UCSD-AML1 (cell line): Measurements from ENCODE around the gene MAP4K1.
"Not testable (repeated sequence)": the region's sequence is repeated elsewhere in the genome, so short reads cannot be mapped to it uniquely, and the experiment has no call there.

ENCODE experiments used
- DNase-seq: peaks from one replicate; lab custom pipeline; 2025; ENCODE audit not compliant: unreplicated experiment; lab: John Stamatoyannopoulos, UW

The MAP4K1 gene

DNA sequence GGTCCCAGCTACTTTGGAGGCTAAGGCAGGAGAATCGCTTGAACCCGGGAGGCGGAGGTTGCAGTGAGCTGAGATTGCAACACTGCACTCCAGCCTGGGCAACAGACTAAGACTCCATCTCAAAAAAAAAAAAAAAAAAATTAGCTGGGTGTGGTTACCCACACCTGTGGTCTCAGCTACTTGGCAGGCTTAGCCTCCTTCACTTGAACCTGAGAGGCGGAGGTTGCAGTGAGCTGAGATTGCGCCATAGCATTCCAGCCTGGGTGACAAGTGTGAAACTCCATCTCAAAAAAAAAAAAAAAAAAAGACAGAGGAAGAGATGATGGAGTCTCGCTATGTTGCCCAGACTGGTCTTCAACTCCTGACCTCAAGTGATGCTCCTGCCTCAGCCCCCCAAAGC is 38.4 kb downstream of the MAP4K1 start:
- DNase-seq: not testable (repeated sequence)

DNA sequence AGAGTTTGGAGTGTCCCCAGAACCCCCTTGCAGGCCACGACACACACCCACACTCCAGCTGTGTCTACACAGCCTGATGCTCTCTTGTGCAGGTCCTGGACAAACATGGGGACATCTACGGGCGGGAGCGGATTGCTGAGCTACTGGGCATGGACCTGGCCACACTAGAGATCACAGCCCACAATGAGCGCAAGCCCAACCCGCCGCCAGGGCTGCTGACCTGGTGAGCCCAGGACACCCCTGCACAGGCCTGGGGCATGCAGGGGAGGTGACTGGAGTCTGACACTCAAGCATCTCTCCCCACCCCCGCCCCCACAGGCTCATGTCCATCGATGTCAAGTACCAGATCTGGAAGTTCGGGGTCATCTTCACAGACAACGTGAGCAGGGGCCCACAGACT is 39.9 kb downstream of the MAP4K1 start:
- no peak for DNase-seq

DNA sequence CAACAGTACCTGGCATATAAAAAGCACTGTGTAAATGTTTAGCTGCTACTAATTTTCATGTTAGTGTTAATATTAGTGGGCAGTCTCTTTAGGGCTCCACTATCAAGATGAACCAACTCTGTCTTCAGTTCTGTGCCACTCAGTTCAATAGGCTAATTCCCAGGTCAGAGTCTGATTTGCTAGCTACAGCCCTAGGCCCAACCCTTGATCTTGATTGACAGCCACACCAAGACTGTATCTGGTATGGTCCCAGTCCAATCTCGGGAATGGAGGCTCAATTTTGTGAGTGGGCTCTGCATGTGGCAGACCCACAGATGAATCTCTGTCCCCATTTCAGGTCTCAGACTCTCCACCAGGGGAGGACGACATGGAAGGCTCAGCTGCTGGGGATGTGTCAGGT is 46.1 kb downstream of the MAP4K1 start:
- DNase-seq: no peak

DNA sequence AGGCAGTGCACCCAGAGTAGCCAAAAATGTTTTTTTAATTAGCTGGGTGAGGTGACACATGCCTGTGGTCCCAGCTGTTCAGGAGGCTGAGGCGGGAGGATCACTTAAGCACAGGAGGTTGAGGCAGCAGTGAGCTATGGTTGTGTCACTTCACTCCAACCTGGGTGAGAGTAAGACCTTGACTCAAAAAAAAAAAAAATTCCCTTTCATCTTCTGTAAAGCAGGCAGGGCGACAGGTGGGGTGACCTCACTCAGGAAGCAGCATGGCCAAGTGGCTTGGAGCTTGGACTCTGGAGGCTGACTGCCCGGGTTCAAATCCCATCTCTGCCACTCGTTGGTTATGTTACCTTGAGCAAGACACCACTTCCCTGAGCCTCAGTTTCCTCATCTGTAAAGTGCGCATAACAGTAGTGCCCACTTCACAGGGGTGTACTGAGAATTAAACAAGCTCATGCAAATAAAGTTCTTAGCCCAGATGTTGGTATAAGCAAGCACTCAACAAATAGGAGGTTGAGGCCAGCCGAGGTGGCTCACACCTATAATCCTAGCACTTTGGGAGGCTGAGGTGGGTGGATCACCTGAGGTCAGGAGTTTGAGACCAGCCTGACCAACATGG is 48.3 kb downstream of the MAP4K1 start:
- no peak for DNase-seq

DNA sequence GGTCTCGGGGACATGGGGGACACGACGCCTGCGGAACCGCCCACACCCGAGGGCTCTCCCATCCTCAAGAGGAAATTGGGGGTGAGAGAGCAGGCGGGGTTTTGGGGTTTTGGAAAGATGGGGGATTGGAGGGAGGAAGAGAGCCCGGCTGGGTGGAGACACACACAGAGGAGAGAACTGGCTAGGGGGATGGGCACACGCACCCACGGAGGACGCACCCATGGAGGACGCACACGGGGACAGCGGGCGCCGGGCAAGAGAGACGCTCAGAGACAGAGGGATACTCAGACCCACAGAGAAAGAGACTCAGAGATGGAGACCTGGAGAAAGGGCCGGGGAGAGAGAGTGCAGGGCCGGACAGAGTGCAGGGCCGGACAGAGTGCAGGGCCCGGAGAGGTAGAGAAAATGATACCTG is 52.1 kb downstream of the MAP4K1 start:
- DNase-seq: no peak

DNA sequence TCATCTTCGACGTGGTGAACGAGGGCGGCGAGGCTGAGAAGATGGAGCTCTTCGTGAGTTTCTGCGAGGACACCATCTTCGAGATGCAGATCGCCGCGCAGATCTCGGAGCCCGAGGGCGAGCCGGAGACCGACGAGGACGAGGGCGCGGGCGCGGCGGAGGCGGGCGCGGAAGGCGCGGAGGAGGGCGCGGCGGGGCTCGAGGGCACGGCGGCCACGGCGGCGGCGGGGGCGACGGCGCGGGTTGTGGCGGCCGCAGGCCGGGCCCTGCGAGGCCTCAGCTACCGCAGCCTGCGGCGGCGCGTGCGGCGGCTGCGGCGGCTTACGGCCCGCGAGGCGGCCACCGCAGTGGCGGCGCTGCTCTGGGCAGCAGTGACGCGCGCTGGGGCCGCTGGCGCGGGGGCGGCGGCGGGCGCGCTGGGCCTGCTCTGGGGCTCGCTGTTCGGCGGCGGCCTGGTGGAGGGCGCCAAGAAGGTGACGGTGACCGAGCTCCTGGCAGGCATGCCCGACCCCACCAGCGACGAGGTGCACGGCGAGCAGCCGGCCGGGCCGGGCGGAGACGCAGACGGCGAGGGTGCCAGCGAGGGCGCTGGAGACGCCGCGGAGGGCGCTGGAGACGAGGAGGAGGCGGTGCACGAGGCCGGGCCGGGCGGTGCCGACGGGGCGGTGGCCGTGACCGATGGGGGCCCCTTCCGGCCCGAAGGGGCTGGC is 52.6 kb downstream of the MAP4K1 start:
- DNase-seq: no peak

DNA sequence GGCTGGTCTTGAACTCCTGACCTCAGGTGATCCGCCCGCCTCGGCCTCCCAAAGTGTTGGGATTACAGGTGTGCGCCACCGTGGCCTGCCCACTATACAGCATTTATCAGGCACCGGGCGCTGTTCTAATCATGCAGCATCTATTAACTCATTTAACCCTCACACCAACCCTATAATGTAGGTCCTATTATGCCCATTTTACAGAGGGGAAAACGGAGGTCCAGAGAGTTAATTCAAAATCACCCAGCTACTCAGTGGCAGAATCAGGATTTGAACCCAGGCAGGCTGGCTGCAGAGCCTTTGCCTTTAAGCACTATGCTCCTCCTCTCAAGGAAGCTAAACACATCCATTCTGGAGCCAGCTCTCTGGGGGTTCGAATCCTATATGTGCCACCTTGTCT is 54.3 kb downstream of the MAP4K1 start:
- no peak for DNase-seq

DNA sequence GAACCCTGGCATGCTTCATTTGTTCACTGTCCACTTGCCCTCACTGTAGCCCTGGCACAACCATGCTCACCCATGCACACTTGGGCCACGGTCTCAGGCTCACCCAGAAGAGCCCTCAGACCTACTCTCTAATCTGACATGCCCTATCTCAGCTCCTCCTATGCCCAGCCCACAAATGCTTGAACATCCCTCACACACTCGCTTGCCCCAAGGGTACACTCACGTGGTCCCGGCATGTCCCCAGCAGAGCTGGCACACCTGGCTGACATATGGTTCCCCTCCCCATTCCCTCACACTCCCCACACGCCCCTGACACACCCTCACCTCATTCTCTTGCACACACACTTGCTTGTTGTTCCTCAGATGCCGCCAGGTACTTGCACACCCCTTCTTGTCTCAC is 55.7 kb downstream of the MAP4K1 start:
- DNase-seq: no peak

DNA sequence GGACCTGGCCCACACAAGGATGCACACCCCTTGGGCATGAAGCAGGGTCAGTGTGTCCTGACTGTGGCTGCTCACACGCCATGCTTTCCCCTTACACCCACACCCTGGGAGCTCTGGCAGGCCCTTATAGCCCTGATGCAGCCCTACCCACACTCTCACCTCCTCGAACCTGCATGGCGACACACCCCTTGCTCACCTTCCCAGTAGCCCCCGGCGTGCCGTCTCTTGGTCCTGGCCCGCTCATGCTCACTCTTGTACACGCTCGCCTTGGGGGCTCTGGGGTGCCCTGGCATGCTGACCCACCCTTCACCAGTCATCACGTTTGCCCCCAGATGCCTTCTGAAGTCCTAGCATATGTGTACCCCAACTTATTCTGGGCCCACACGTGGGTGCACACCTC is 56.1 kb downstream of the MAP4K1 start:
- no peak for DNase-seq

DNA sequence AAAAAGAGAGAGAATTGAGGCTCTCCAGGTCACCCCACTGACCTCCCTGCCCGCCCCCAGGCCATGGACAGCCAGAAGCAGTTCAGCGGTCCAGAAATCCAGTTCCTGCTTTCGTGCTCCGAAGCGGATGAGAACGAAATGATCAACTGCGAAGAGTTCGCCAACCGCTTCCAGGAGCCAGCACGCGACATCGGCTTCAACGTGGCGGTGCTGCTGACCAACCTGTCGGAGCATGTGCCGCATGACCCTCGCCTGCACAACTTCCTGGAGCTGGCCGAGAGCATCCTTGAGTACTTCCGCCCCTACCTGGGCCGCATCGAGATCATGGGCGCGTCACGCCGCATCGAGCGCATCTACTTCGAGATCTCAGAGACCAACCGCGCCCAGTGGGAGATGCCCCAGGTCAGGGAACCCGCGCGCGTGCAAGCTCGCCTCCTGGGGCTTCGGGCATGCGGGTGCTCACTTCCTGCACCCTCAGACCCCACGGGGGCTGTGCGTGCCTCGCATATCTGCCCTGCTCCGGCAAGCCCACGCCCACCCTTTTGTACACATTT is 56.6 kb downstream of the MAP4K1 start:
- no peak for DNase-seq

DNA sequence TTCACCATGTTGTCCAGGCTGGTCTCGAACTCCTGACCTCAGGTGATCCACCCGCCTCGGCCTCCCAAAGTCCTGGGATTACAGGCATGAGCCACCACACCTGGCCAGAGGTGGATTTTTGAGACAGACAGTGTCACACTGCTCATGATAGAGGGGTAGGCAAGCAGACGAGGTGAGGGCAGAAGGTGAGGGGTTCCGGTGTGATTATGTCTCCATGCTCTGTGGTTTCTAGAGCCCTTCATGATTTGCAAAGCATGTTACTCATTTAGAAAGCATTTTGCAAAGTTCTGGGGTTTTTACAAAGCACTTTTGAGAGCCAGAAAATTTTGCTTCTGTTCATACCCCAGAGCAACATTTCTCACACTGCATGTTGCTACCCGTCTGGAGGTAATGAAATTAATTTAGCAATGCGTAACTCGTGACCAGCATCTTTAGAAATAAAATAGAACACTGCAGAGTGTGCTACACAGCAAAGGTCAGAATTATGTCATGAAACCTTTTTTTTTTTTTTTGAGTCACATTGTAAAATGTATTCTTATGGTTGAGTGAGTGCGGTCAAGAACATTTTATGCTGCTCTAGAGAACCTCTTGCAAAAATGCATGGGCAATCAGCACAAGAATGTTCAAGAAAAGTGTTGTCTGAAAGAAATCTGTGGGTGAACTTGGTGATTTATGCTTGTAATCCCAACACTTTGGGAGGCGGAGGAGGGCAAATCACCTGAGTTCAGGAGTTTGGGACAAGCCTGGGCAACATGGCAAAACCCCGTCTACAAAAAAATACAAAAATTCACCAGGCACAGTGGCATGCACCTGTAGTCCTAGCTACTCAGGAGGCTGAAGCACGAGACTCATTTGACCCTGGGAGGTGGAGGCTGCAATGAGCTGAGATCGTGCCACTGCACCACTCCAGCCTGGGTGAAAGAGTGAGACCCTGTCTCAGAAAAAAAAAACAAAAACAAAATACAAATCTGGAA is 58.0 kb downstream of the MAP4K1 start:
- DNase-seq: no peak

DNA sequence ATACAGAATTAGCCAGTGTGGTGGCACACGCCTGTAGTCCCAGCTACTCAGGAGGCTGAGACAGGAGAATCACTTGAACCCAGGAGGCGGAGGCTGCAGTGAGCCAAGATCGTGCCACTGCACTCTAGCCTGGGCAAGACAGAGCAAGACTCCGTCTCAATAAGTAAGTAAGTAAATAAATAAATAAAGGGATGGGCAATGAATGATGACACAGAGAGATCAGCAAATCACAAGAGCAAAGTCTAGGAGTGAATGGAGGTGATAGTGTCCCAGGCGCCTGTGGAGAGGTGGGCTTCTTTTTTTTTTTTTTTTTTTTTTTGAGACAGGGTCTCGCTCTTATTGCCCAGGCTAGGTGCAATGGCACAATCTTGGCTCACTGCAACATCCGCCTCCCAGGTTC is 58.8 kb downstream of the MAP4K1 start:
- not testable (repeated sequence) for DNase-seq

DNA sequence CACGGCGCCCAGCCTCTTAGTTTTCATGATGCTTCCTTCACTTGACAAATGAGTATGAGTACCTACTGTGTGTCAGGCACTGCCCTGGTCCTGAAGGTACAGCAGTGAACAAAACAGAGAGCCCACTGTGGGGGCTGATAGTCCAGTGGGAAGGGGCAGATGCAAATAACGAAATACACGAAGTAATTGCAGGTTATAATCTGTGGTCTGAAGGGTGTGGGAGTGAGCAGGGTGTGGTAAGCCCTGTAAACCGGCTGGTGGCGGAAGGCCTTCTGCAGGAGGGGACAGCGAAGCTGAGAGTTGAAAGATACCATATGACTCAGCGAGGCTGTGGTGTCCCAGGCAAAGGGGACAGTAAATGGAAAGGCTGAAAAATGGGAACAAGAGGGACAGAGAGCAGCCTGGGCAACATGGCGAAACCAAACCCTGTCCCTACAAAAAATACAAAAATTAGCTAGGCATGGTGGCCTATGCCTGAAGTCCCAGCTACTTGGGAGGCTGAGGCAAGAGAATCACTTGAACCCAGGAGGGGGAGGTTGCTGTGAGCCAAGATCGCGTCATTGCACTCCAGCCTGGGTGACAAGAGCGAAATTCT is 60.5 kb downstream of the MAP4K1 start:
- peak; percentile 43 for DNase-seq

DNA sequence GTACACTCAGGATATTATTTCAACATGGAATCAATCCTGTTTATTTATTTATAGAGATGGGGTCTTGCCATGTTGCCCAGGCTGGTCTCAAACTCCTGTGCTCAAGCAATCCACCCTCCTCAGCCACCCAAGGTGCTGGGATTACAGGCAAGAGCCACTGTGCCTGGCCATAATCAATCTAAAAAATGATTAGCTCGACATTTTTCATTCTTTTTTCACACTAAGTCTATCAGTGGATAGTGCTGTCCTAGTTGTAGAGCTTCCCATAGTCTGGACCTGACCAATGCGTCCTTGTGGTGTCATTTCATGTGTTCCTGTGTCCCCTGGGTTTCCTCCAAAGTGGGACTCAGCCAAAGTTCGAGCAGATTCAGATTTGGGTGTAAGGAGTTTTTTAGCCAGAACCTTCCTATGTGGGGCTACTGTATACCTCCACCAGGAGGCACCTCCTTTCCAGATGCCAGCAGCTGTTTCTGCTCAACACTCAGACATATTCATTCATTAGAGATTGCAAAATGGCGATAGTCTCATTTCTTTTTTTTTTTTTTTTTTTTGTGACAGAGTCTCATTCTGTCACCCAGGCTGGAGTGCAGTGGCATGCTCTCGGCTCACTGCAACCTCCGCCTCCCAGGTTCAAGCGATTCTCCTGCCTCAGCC is 61.1 kb downstream of the MAP4K1 start:
- no peak for DNase-seq

DNA sequence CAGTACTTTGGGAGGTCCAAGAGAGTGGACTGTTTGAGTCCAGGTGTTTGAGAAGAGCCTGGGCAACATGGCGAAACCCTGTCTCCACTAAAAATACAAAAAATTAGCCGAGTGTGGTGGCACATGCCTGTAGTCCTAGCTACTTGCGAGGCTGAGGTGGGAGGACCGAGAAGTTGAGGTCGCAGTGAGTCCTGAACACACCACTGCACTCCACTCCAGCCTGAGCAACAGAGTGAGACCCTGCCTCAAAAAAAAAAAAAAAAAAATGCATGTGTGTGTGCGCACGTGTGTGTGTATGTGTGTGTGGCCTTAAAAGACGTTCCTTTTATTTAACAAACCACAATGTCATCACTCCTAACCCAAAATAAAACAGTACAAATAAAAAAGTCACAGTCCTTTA is 62.6 kb downstream of the MAP4K1 start:
- no peak for DNase-seq

DNA sequence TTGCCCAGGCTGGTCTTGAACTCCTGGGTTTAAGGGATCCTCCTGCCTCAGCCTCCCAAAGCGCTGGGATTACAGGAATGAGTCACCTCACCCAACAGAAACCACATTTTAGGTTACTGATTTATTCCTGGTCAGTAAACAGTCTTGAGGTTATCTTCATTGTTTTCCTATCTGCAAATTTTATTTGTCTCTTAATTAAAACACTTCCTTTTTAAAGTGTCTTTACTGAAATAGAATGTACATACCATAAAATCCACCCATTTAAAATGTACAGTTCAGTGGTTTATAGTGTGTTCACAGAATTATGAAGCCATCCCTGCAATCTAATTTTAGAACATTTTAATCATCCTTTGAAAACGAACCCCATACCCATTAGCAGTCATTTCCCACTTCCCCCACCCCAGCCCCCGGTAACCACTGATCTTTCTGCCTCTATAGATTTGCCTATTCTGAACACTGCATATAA is 63.0 kb downstream of the MAP4K1 start:
- no peak for DNase-seq

DNA sequence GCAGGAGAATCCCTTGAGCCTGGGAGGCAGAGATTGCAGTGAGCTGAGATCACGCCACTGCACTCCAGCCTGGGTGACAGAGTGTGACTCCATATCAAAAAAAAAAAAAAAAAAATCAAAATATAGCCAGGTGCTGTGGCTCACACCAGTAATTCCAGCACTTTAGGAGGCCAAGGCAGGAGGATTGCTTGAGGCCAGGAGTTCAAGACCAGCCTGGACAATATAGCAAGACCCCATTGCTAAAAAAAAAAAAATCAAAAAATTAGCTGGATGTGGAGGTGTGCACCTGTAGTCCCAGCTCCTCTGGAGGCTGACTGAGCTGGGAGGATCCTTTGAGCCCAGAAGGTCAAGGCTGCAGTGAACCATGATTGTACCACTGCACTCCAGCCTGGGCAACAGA is 64.5 kb downstream of the MAP4K1 start:
- DNase-seq: not testable (repeated sequence)

DNA sequence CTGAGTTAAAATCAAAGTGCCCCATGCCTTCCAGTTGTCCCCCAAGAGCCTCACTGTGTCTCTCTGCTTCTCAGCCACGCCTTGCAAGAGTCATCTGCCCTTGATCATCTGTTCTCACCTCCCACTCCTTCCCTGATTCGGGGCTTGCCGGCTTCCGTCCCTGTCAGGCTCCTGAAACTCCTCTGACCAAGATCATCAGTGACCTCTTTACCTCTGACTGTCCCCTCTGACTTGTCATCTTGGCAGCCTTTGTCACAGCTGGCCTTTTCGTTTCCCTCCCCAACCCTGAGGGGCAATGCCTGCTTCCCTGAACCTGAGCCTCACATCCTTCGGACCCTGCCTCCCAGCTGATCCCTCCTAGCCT is 66.3 kb downstream of the MAP4K1 start:
- DNase-seq: no peak

DNA sequence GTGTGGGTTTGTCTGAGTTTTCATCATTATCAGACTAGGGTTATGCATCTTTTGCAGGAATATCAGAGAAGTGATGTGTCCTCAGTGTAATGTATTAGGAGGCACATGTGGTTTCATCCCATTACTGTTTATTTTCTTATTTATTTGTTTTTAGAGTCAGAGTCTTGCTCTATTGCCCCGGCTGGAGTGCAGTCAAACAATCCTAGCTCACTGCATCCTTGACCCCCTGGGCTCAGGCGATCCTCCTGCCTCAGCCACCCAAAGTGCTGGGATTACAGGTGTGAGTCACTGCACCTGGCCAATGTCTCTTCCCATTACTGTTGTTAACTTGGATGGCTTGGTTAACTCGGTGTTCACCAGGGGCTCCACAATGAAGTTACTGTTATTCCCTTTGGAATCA is 67.4 kb downstream of the MAP4K1 start:
- DNase-seq: no peak

DNA sequence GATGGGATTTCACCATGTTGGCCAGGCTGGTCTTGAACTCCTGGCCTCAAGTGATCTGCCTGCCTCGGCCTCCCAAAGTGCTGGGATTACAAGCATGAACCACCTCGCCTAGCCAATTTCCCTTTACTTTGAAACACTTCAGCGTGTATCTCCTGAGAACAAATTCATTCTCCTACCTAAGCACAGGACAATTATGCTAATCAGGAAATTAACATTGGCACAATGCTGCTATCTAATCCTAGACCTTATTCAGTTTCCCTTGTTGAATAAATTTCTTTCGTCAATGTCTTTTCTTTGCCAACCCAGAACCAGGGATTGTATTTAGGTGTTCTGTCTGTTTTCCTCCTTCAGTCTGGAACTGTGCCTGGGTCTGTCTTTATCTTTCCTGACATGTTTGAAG is 67.8 kb downstream of the MAP4K1 start:
- DNase-seq: no peak

DNA sequence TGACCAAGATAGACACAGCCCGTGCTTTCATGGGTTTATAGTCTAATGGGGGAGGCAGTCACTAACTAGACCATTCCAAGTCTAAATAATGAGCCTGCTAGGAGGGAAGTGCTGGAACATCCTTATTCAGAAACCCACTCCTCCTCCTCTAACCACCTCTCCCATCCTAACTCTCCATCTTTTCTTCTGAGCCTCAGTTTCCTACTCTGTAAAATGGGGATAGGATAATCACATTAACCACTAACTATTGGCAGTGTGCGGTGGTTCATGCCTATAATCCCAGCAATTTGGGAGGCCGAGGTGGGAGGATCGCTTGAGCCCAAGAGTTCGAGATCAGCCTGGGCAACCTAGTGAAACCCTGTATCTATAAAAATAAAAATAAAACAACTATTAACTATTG is 68.7 kb downstream of the MAP4K1 start:
- no peak for DNase-seq
